GM12873 (cell line): ENCODE data around the gene MFAP4.

Source experiments
- CTCF ChIP-seq: IDR thresholded peaks from 2 replicates; pipeline ENCODE4 v1.5.1; 2012; ENCODE audit warnings: low read depth, mild to moderate bottlenecking, moderate library complexity, low read length, control low read depth; ENCODE audit not compliant: insufficient read depth; ENCODE audit errors: missing control alignments

The MFAP4 gene

DNA sequence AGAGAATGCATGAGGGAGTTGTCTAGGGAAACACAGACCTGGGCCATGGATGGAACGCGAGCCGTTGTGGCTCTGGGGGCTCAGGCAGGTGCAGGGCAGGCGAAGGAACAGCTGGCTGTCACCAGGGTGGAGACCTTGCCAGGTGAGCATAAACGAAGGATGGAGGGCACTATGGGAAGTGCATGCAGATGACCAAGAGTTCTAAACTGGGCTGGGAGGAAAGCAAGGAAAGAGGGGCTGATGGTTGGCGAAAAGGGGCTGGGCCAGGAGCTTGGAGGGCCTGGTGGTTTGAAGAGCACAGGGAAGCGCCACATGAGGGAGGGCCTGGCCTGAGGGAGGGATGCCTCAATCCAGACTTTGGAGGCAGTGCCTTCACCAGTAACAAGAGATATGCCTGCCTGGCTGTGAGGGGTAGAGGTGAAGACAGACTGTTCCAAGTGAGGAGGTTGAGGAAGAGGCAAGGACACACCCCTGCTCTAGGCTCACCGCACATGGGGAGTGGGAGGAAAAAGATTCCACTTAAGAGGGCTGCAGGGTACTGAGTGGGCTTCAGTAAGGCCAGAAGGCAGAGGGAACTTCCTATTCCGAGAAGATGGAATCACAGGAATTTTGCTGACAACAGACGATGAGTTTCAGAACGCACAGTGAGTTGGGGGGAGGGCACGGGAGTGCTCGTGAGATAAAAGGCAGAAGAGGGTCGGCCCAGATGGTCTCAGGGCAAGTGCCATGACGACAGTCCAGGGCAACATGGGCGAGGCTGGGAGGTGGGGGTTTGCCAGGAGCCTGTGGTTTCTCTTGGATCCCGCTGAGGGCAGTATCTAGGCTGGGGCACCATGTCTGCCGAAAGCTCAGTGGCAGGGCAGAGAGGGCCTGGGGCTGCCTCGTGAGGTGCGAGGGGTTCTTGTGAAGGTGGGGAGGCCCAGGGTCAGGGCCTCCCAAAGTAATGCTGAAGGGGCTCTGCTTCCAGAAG, 45.1 kb downstream of the MFAP4 start:
- TF ChIP-seq CTCF: no peak

- no peak for TF ChIP-seq CTCF
Observed at GRCh38 chr17:19341211-19341631, 45.8 kb downstream of the MFAP4 start.

GRCh38 chr17:19339341-19339815, 47.6 kb downstream of the MFAP4 start:
- no peak for TF ChIP-seq CTCF

GRCh38 chr17:19338031-19338990, 48.7 kb downstream of the MFAP4 start:
- TF ChIP-seq CTCF: peak; percentile 95

DNA sequence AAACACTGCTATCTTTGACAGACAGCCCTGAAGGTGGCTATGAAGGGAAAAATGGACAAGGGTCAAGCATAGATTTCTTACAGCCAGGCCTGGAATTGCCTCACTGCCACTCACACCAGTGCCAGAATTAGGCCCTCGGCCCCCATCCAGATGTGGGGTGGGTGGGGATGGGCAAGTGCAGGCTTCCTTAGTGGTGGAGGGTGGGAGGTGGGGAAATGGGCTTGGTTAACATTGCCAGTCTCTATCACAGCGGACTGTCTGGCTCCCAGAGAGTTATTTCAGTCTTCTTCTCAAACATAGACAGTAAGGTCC, 49.3 kb downstream of the MFAP4 start:
- TF ChIP-seq CTCF: no peak

GRCh38 chr17:19336938-19337711, 49.9 kb downstream of the MFAP4 start:
- no peak for TF ChIP-seq CTCF
